ENCODE data around the gene TRIM33. TPM values are rescaled to one million over a fixed set of nuclear protein-coding genes. Genes with fewer than 3 reads are reported as not detected.

TRIM33 gene
- total RNA-seq, 3 donors from 2014 or later (not counting 1 experiment from before 2014, with no cell fraction given) = 70.6 to 91.5 (median 86.1) TPM

DNA sequence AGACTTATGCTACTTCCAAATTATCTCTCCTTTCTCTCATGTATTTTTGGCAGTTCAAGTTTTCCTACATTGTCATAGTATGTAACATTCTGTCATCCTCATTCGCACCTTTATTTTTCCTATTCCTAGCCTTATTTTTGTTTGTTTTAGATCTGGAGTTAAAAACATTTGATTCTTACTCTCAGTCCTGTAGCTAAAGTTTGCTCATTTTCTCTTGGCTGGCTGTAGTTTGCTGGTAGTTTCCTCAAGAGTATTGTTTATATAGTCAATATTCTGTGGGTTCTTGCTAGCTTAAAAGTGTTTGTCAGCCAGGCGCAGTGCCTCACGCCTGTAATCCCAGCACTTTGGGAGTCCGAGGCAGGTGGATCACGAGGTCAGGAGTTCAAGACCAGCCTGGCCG is 29.8 kb upstream of the TRIM33 start:
- DNase-seq (no peak), ATAC-seq (no peak)
- peaks cover 6 to 7% of the 10 kb centered on the region in 2 donors for H3K27me3 Mint-ChIP-seq (ENCODE audit: low read depth in 2 of 2)
- H3K36me3 Mint-ChIP-seq = no peaks in the 10 kb centered on the region
- H3K4me1 ChIP-seq (ENCODE audit: control insufficient read depth, insufficient read depth, low read length) = no peaks in the 10 kb centered on the region
- no peak overlapping the region for H3K4me3 Mint-ChIP-seq
- H3K4me1 Mint-ChIP-seq = no peaks in the 10 kb centered on the region
- H3K36me3 ChIP-seq (ENCODE audit: control insufficient read depth, insufficient read depth, low read length) = no peaks in the 10 kb centered on the region
- no peak overlapping the region for H3K4me3 ChIP-seq (ENCODE audit: low read length)
- H3K9me3 ChIP-seq (ENCODE audit: control insufficient read depth, insufficient read depth, low read length) = no peaks in the 10 kb centered on the region
- no peak overlapping the region for H3K27ac Mint-ChIP-seq
- no peak overlapping the region for H3K27ac ChIP-seq (ENCODE audit: low read length)
- WGBS (ENCODE audit: insufficient coverage) = 73% methylated on average over 5 of the region's 6 CpGs
- no peaks in the 10 kb centered on the region for H3K27me3 ChIP-seq (ENCODE audit: control insufficient read depth, insufficient read depth, low read length)
- no peaks in the 10 kb centered on the region for H3K9me3 Mint-ChIP-seq
- TF ChIP-seq, protein P1, sequence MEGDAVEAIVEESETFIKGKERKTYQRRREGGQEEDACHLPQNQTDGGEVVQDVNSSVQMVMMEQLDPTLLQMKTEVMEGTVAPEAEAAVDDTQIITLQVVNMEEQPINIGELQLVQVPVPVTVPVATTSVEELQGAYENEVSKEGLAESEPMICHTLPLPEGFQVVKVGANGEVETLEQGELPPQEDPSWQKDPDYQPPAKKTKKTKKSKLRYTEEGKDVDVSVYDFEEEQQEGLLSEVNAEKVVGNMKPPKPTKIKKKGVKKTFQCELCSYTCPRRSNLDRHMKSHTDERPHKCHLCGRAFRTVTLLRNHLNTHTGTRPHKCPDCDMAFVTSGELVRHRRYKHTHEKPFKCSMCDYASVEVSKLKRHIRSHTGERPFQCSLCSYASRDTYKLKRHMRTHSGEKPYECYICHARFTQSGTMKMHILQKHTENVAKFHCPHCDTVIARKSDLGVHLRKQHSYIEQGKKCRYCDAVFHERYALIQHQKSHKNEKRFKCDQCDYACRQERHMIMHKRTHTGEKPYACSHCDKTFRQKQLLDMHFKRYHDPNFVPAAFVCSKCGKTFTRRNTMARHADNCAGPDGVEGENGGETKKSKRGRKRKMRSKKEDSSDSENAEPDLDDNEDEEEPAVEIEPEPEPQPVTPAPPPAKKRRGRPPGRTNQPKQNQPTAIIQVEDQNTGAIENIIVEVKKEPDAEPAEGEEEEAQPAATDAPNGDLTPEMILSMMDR (IDR thresholded peaks at IDR 0.05) = no peak
- intact Hi-C loops (cut with micrococcal nuclease) = no loop called here

DNA sequence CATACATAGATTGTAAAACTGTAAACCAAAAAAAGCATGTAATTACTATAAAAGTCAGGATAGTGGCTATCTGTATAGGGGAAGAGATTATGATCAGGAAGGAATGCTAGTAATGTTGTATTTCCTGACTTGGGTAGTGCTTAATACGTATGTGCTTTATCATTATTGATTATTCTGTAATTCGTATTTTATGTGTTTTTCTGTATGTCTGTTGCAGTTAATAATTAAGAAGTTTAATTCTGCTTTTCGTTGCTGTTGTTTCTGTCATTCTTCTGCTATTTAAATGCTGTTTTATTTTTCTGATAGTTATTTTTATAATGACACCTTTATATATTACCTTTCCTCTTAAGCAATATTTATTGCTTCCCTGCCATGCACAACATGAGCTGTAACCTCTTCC is 29.3 kb upstream of the TRIM33 start:
- DNase-seq = no peak
- Mint-ChIP-seq H3K4me3 (no peak overlapping the region), H3K27ac (no peak overlapping the region), H3K36me3 (no peaks in the 10 kb centered on the region), H3K4me1 (no peaks in the 10 kb centered on the region), H3K27me3 (ENCODE audit: low read depth in 2 of 2) (peaks cover 6 to 7% of the 10 kb centered on the region in 2 donors), H3K9me3 (no peaks in the 10 kb centered on the region)
- Histone ChIP-seq H3K4me3 (ENCODE audit: low read length) (no peak overlapping the region), H3K4me1 (ENCODE audit: control insufficient read depth, insufficient read depth, low read length) (no peaks in the 10 kb centered on the region), H3K27ac (ENCODE audit: low read length) (no peak overlapping the region), H3K27me3 (ENCODE audit: control insufficient read depth, insufficient read depth, low read length) (no peaks in the 10 kb centered on the region), H3K36me3 (ENCODE audit: control insufficient read depth, insufficient read depth, low read length) (no peaks in the 10 kb centered on the region), H3K9me3 (ENCODE audit: control insufficient read depth, insufficient read depth, low read length) (no peaks in the 10 kb centered on the region)
- intact Hi-C loops (cut with micrococcal nuclease) = no loop called here
- TF ChIP-seq, protein P1 (IDR thresholded peaks at IDR 0.05) = no peak
- no peak for ATAC-seq
- WGBS (ENCODE audit: insufficient coverage) = 53% methylated on average over 2 of the region's 3 CpGs

DNA sequence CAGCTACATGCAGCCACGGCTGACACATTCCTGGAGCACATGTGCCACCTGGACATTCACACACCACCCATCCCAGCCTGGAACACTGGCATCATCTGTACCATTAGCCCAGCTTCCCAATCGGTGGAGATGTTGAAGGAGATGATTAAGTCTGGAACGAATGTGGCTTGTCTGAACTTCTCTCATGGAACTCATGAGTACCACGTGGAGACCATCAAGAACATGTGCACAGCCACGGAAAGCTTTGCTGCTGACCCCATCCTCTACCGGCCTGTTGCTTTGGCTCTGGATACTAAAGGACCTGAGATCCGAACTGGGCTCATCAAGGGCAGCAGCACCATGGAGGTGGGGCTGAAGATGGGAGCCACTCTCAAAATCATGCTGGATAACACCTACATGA is 25.0 kb upstream of the TRIM33 start:
- H3K27ac ChIP-seq (ENCODE audit: low read length) = no peak overlapping the region
- ATAC-seq (no peak), DNase-seq (no peak)
- Mint-ChIP-seq H3K27ac (no peak overlapping the region), H3K9me3 (no peaks in the 10 kb centered on the region), H3K4me1 (no peaks in the 10 kb centered on the region), H3K27me3 (ENCODE audit: low read depth in 2 of 2) (no peaks in the 10 kb centered on the region), H3K4me3 (no peak overlapping the region), H3K36me3 (no peaks in the 10 kb centered on the region)
- no peak overlapping the region for H3K4me3 ChIP-seq (ENCODE audit: low read length)
- no peaks in the 10 kb centered on the region for H3K9me3 ChIP-seq (ENCODE audit: control insufficient read depth, insufficient read depth, low read length)
- no peaks in the 10 kb centered on the region for H3K27me3 ChIP-seq (ENCODE audit: control insufficient read depth, insufficient read depth, low read length)
- no peaks in the 10 kb centered on the region for H3K36me3 ChIP-seq (ENCODE audit: control insufficient read depth, insufficient read depth, low read length)
- 88% methylated on average over 7 of the region's 7 CpGs for WGBS (ENCODE audit: insufficient coverage)
- H3K4me1 ChIP-seq (ENCODE audit: control insufficient read depth, insufficient read depth, low read length) = no peaks in the 10 kb centered on the region
- TF ChIP-seq, protein P1 (IDR thresholded peaks at IDR 0.05) = no peak
- intact Hi-C loops (cut with micrococcal nuclease) = no loop called here

DNA sequence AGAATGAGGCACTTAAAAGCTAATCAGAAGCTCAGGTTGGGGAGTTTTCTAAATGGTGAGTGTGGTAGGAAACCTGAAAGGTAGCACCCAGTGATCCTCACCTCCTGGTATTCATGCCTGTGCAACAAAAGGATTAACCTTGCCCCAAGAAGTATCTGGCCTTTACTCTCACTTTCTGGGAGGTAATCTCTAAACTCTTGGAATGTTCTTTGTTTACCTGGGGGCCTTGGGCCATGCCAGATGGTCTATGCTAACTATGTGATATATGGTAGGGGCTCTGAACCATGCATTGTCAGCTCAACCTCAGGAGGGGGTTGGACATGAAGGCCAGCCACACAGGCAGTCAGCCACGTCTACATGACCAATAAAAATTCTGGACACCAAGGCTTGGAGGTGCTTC is 24.4 kb upstream of the TRIM33 start:
- no peak for DNase-seq
- 100% methylated on average over 1 of the region's 1 CpG for WGBS (ENCODE audit: insufficient coverage)
- Mint-ChIP-seq H3K27ac (no peak overlapping the region), H3K9me3 (no peaks in the 10 kb centered on the region), H3K36me3 (no peaks in the 10 kb centered on the region), H3K4me3 (no peak overlapping the region), H3K27me3 (ENCODE audit: low read depth in 2 of 2) (no peaks in the 10 kb centered on the region), H3K4me1 (no peaks in the 10 kb centered on the region)
- H3K27me3 ChIP-seq (ENCODE audit: control insufficient read depth, insufficient read depth, low read length) = no peaks in the 10 kb centered on the region
- no peaks in the 10 kb centered on the region for H3K9me3 ChIP-seq (ENCODE audit: control insufficient read depth, insufficient read depth, low read length)
- no peak overlapping the region for H3K27ac ChIP-seq (ENCODE audit: low read length)
- ATAC-seq = no peak
- H3K4me1 ChIP-seq (ENCODE audit: control insufficient read depth, insufficient read depth, low read length) = no peaks in the 10 kb centered on the region
- no peak overlapping the region for H3K4me3 ChIP-seq (ENCODE audit: low read length)
- intact Hi-C loops (cut with micrococcal nuclease) = no loop called here
- TF ChIP-seq, protein P1 (IDR thresholded peaks at IDR 0.05) = no peak
- H3K36me3 ChIP-seq (ENCODE audit: control insufficient read depth, insufficient read depth, low read length) = no peaks in the 10 kb centered on the region
